ENCODE measurements around the gene NAA35. TPM values are rescaled to one million over a fixed set of nuclear protein-coding genes. Genes with fewer than 3 reads are reported as not detected.

Gene NAA35
- total RNA-seq, 4 donors from 2014 or later: 16.8 to 50.3 (median 24.8) TPM

DNA sequence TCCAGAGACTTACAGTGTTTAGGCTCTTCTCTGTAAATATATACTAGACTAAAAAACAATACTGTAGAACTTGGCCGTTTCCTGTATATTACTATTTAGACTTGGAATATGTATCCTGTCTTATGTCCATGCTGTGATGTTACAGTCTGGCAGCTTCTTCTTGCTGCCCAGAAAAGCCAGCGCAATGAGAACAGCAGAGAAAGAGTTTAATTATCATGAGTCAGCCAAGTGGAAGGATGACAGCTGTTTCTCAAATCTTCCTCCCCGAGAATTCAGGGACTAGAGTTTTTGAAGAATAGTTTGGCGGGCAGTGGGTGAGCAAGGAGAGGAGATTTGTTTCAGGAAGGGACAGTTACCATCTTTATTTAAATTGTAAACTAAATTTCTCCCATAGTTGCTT lies 37.5 kb downstream of the NAA35 start:
- Histone ChIP-seq H3K27me3 (no peaks in the 10 kb centered on the region), H3K9me3 (no peaks in the 10 kb centered on the region), H3K4me1 (no peaks in the 10 kb centered on the region), H3K27ac (no peak overlapping the region), H3K36me3 (peaks cover 0 to 64% (median 0%) of the 10 kb centered on the region in 3 donors), H3K4me3 (no peak overlapping the region)
- TF ChIP-seq POLR2A (IDR thresholded peaks at IDR 0.05): no peak
- TF ChIP-seq, protein P1, sequence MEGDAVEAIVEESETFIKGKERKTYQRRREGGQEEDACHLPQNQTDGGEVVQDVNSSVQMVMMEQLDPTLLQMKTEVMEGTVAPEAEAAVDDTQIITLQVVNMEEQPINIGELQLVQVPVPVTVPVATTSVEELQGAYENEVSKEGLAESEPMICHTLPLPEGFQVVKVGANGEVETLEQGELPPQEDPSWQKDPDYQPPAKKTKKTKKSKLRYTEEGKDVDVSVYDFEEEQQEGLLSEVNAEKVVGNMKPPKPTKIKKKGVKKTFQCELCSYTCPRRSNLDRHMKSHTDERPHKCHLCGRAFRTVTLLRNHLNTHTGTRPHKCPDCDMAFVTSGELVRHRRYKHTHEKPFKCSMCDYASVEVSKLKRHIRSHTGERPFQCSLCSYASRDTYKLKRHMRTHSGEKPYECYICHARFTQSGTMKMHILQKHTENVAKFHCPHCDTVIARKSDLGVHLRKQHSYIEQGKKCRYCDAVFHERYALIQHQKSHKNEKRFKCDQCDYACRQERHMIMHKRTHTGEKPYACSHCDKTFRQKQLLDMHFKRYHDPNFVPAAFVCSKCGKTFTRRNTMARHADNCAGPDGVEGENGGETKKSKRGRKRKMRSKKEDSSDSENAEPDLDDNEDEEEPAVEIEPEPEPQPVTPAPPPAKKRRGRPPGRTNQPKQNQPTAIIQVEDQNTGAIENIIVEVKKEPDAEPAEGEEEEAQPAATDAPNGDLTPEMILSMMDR (IDR thresholded peaks at IDR 0.05): no peak
- no peak for DNase-seq

DNA sequence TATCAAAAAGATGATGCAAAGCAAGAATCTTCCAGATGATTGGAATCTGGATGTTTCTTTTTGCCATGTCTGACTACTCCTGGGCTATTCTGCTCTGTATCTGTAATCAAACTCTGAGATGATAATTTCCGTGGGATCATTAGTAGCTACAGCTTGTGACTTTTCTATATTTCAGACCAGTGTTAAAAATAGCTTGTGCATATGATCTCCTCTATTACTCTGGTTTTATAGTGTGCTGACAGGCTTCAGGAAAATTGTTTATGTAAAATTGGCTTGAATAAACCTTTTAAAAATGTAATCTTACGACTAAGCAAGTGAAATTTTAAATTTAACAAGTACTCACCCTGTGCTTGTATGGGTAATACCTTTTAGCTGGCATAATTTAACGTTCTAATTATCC lies 40.4 kb downstream of the NAA35 start:
- no peaks in the 10 kb centered on the region for H3K4me1 ChIP-seq
- H3K36me3 ChIP-seq: peaks cover 0 to 62% (median 0%) of the 10 kb centered on the region in 3 donors
- H3K9me3 ChIP-seq: no peaks in the 10 kb centered on the region
- H3K27ac ChIP-seq: no peak overlapping the region
- DNase-seq: no peak
- TF ChIP-seq, protein P1 (IDR thresholded peaks at IDR 0.05): no peak
- no peak for TF ChIP-seq POLR2A (IDR thresholded peaks at IDR 0.05)
- H3K27me3 ChIP-seq: no peaks in the 10 kb centered on the region
- H3K4me3 ChIP-seq: no peak overlapping the region

DNA sequence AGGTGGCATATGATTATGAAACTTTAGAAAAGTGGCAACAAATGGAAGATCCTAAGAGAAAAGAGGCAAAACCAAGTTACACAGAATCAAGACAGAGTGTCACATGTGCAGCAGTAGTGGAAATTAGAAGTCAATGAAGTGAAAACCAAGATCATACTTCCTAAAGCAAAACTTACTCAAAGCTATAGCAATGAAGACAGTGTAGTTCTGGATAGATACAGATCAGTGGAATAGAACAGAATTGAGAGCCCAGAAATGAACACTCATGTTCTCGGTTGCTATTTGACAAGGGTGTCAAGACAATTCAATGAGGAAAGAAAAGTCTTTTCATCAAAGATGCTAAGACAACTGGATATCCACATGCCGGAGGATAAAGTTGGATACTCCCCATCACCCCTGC lies 43.5 kb downstream of the NAA35 start:
- H3K4me1 ChIP-seq: no peaks in the 10 kb centered on the region
- peaks cover 0 to 33% (median 0%) of the 10 kb centered on the region in 3 donors for H3K36me3 ChIP-seq
- no peak overlapping the region for H3K27ac ChIP-seq
- H3K9me3 ChIP-seq: no peaks in the 10 kb centered on the region
- no peak for TF ChIP-seq POLR2A (IDR thresholded peaks at IDR 0.05)
- TF ChIP-seq, protein P1 (IDR thresholded peaks at IDR 0.05): no peak
- no peaks in the 10 kb centered on the region for H3K27me3 ChIP-seq
- no peak overlapping the region for H3K4me3 ChIP-seq
- DNase-seq: no peak

DNA sequence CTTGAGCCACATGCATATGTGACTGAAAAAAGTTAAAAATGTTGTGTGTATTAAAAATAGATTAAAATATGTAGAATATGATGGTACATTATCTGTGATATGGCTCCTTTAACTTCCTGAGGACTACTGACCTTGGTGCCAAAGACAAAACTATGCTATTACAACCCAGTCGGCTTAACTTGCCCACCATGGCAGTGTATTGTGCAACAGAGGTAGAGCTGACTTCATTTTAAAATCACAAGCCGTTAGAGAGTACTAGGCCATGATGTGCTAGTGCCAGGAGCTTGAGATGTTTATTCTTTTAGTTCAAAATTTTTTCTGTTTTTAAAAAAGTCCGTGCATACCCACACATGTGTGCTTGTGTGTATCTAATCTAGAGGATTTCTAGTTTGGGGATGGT lies 46.3 kb downstream of the NAA35 start:
- no peak overlapping the region for H3K27ac ChIP-seq
- no peaks in the 10 kb centered on the region for H3K4me1 ChIP-seq
- TF ChIP-seq, protein P1 (IDR thresholded peaks at IDR 0.05): no peak
- no peak for TF ChIP-seq POLR2A (IDR thresholded peaks at IDR 0.05)
- no peaks in the 10 kb centered on the region for H3K9me3 ChIP-seq
- peaks cover 0 to 13% (median 0%) of the 10 kb centered on the region in 3 donors for H3K36me3 ChIP-seq
- H3K27me3 ChIP-seq: no peaks in the 10 kb centered on the region
- DNase-seq: no peak
- H3K4me3 ChIP-seq: no peak overlapping the region

DNA sequence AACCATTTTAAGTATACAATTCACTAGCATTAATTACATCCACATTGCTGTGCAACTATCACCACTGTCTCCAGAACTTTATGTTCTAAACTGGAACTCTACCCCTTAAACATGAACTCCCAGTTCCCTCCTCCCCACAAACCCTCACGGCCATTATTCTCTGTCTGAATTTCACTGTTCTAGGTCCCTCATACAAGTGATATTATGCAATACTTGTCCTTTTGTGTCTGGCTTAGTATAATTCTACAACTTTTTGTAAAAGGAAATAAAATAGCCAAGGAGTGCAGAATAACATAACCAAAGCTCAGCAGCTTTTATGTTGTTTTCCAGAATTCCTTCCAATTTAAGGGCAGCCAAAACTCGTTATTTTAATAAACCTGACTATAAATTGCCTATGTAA lies 53.2 kb downstream of the NAA35 start:
- H3K4me1 ChIP-seq: no peaks in the 10 kb centered on the region
- H3K9me3 ChIP-seq: no peaks in the 10 kb centered on the region
- TF ChIP-seq, protein P1 (IDR thresholded peaks at IDR 0.05): no peak
- no peak for TF ChIP-seq POLR2A (IDR thresholded peaks at IDR 0.05)
- no peaks in the 10 kb centered on the region for H3K27me3 ChIP-seq
- DNase-seq: no peak
- no peak overlapping the region for H3K27ac ChIP-seq
- peaks cover 0 to 29% (median 0%) of the 10 kb centered on the region in 3 donors for H3K36me3 ChIP-seq
- H3K4me3 ChIP-seq: no peak overlapping the region

DNA sequence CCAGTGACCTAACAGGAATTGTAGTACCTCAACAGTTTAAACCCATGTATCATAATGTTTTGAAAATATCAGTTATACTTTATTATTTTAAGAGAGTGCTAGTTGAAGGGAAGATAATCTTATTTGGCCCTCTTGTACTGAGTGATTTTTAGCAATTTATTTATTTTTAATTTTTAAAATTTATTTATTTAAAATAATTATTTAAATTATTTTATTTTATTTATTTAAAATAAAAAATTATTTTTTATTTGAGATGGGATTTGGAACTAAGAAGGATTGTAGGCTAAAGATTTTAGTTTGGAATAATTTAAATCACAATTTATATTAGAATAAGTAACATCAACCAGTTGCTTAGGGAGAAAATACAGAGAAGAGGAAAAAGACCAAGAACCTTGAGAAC lies 54.2 kb downstream of the NAA35 start:
- Histone ChIP-seq H3K9me3 (no peaks in the 10 kb centered on the region), H3K4me3 (no peak overlapping the region), H3K4me1 (no peaks in the 10 kb centered on the region), H3K27me3 (no peaks in the 10 kb centered on the region), H3K27ac (no peak overlapping the region), H3K36me3 (peaks cover 0 to 29% (median 0%) of the 10 kb centered on the region in 3 donors)
- DNase-seq: no peak
- no peak for TF ChIP-seq POLR2A (IDR thresholded peaks at IDR 0.05)
- TF ChIP-seq, protein P1 (IDR thresholded peaks at IDR 0.05): no peak

Measured in Peyer's patch (tissue), 4 donors.